Measurements from ENCODE around the gene CCL27.

Gene CCL27

GRCh38 chr9:34630402-34631154 is 31.9 kb downstream of the CCL27 start:
- peak overlapping the region; percentile 95 for H2BK12ac ChIP-seq (ENCODE audit: low read length)
- H2BK15ac ChIP-seq (ENCODE audit: low read length) = peak overlapping the region; percentile 69
- peak overlapping the region; percentile 76 for H2BK5ac ChIP-seq (ENCODE audit: low read length)
- H2AK5ac ChIP-seq (ENCODE audit: low read depth, low read length) = peak overlapping the region; percentile 87
- peaks cover 0 to 60% (median 18%) of the 10 kb centered on the region in 3 experiments for H3K27me3 ChIP-seq (ENCODE audit: control insufficient read depth in 3 of 3, insufficient read depth in 3 of 3, low read depth in 1 of 3, low read length in 3 of 3)
- H3K27ac ChIP-seq (replicated peaks; ENCODE audit: low read length) = no peak overlapping the region
- peak overlapping the region; percentile 82 for H3K18ac ChIP-seq (ENCODE audit: low read length)
- H4K91ac ChIP-seq (ENCODE audit: low read depth, low read length, poor library complexity) = peak overlapping the region; percentile 70
- no peak overlapping the region for H3K4me3 ChIP-seq (ENCODE audit: low read length in 2 of 2)
- no peak overlapping the region for H2AFZ ChIP-seq (ENCODE audit: low read length)
- no peak overlapping the region for H2BK120ac ChIP-seq (ENCODE audit: low read depth, low read length)
- peak overlapping the region; percentile 46 for H3K23ac ChIP-seq (ENCODE audit: low read depth, low read length, poor library complexity)
- peaks cover 7% of the 10 kb centered on the region for H3K79me1 ChIP-seq (ENCODE audit: low read depth, low read length)
- no peak overlapping the region for H3K4me2 ChIP-seq (ENCODE audit: insufficient read depth, low read length, poor library complexity, severe bottlenecking)
- peak overlapping the region; percentile 40 for H3K14ac ChIP-seq (ENCODE audit: low read length)
- WGBS, 2 donors (ENCODE audit: extremely low coverage in 2 of 2, insufficient read length in 2 of 2, insufficient replicate concordance in 1 of 2) = no CpG with 5 or more reads among the region's 5 CpGs
- H3K9ac ChIP-seq (ENCODE audit: low read depth, low read length, poor library complexity) = peak overlapping the region; percentile 50
- no peak overlapping the region for H4K8ac ChIP-seq (ENCODE audit: low read depth, low read length)
- H3K4me1 ChIP-seq (ENCODE audit: control insufficient read depth in 2 of 2, insufficient read depth in 1 of 2, low read depth in 1 of 2, low read length in 2 of 2) = peaks cover 6 to 45% of the 10 kb centered on the region in 2 donors
- H3K4ac ChIP-seq (ENCODE audit: low read length) = no peak overlapping the region
- DNase-seq (ENCODE audit: low spot score) = no peak
- H3K9me3 ChIP-seq (replicated peaks in 1 of 2; ENCODE audit: control insufficient read depth in 2 of 2, insufficient read depth in 1 of 2, low read depth in 1 of 2, low read length in 2 of 2) = no peaks in the 10 kb centered on the region
- H3K36me3 ChIP-seq (replicated peaks in 1 of 2; ENCODE audit: control insufficient read depth in 2 of 2, insufficient read depth in 2 of 2, low read length in 2 of 2) = peaks cover 7 to 10% of the 10 kb centered on the region in 2 donors

- Histone ChIP-seq H4K91ac (ENCODE audit: low read depth, low read length, poor library complexity) (no peak overlapping the region), H3K27me3 (ENCODE audit: control insufficient read depth in 3 of 3, insufficient read depth in 3 of 3, low read depth in 1 of 3, low read length in 3 of 3) (peaks cover 0 to 69% (median 18%) of the 10 kb centered on the region in 3 experiments), H3K4me3 (ENCODE audit: low read length in 2 of 2) (peak overlapping the region in 1 of 2 donors; percentile 89), H4K8ac (ENCODE audit: low read depth, low read length) (no peak overlapping the region), H2BK120ac (ENCODE audit: low read depth, low read length) (peak overlapping the region; percentile 56), H3K79me1 (ENCODE audit: low read depth, low read length) (peaks cover 5% of the 10 kb centered on the region), H3K36me3 (replicated peaks in 1 of 2; ENCODE audit: control insufficient read depth in 2 of 2, insufficient read depth in 2 of 2, low read length in 2 of 2) (peaks cover 0 to 2% of the 10 kb centered on the region in 2 donors), H3K14ac (ENCODE audit: low read length) (peak overlapping the region; percentile 17), H2AK5ac (ENCODE audit: low read depth, low read length) (peak overlapping the region; percentile 4), H2BK5ac (ENCODE audit: low read length) (no peak overlapping the region), H3K4me2 (ENCODE audit: insufficient read depth, low read length, poor library complexity, severe bottlenecking) (peak overlapping the region; percentile 88), H3K9ac (ENCODE audit: low read depth, low read length, poor library complexity) (peak overlapping the region; percentile 46), H3K27ac (replicated peaks; ENCODE audit: low read length) (no peak overlapping the region), H2BK12ac (ENCODE audit: low read length) (peak overlapping the region; percentile 25), H3K4me1 (ENCODE audit: control insufficient read depth in 2 of 2, insufficient read depth in 1 of 2, low read depth in 1 of 2, low read length in 2 of 2) (peaks cover 14 to 48% of the 10 kb centered on the region in 2 donors), H2AFZ (ENCODE audit: low read length) (no peak overlapping the region), H3K9me3 (replicated peaks in 1 of 2; ENCODE audit: control insufficient read depth in 2 of 2, insufficient read depth in 1 of 2, low read depth in 1 of 2, low read length in 2 of 2) (no peaks in the 10 kb centered on the region), H2BK15ac (ENCODE audit: low read length) (peak overlapping the region; percentile 86), H3K4ac (ENCODE audit: low read length) (peak overlapping the region; percentile 19), H3K23ac (ENCODE audit: low read depth, low read length, poor library complexity) (peak overlapping the region; percentile 32), H3K18ac (ENCODE audit: low read length) (peak overlapping the region; percentile 96)
- no CpG with 5 or more reads among the region's 5 CpGs for WGBS, 2 donors (ENCODE audit: extremely low coverage in 2 of 2, insufficient read length in 2 of 2, insufficient replicate concordance in 1 of 2)
- no peak for DNase-seq (ENCODE audit: low spot score)
Measured at GRCh38 chr9:34629491-34629808, 33.0 kb downstream of the CCL27 start.

DNA sequence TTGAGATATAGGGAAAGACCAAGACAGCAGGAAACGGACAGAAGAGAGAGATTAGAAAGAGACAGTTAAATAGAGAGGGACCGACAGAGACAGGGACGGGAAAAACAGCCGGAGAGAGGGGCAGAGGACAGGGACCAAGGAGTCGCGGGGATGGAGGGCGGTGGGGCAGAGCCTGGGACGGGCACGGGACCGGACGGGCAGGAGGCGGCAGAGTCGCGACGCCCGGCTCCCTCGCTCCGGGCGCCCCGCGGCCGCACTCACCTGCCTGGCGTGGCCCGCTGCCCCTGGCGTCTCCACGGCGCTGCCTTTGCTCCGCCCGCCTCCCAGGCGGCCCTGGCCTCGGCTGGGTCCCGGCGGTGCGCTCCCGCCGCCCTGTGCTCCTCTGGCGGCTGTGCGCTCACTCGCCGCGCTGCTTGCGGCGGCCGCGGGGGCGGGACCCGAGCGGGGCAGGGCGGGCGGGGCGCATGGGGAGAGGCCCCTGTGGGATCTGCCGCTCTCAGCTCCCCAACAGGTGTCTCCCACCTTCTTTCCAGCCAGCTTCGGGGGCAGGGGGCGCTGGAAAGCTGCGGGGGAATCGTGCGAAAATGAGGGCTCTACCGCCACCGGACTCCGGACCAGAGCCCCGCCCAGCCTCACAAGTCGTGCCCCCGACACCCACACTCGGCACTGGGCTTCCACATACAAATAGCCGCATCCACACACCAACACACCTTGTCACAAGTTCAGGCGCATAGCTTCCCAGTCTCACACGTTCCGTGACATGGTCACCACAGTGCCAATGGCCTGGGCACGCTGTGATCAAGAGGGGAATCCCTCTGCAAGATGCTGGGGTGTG is 33.6 kb downstream of the CCL27 start, which contains the start of gene ARID3C:
ARID3C (minus strand) TSS at position 411 of the 835 bp plus-strand sequence. CDS start 1,052 bp downstream, outside the sequence.
- Histone ChIP-seq H3K4me3 (ENCODE audit: low read length in 2 of 2) (peak within 1 kb of the TSS; percentile 22 to 89), H3K27me3 (ENCODE audit: control insufficient read depth in 3 of 3, insufficient read depth in 3 of 3, low read depth in 1 of 3, low read length in 3 of 3) (peaks cover 0 to 71% (median 18%) of the 10 kb centered on the region in 3 experiments), H4K91ac (ENCODE audit: low read depth, low read length, poor library complexity) (no peak within 1 kb of the TSS), H2AFZ (ENCODE audit: low read length) (peak within 1 kb of the TSS; percentile 71), H2BK12ac (ENCODE audit: low read length) (peak within 1 kb of the TSS; percentile 25), H2BK5ac (ENCODE audit: low read length) (peak within 1 kb of the TSS; percentile 50), H3K18ac (ENCODE audit: low read length) (peak within 1 kb of the TSS; percentile 96), H3K9me3 (replicated peaks in 1 of 2; ENCODE audit: control insufficient read depth in 2 of 2, insufficient read depth in 1 of 2, low read depth in 1 of 2, low read length in 2 of 2) (no peaks in the 10 kb centered on the region), H3K9ac (ENCODE audit: low read depth, low read length, poor library complexity) (peak within 1 kb of the TSS; percentile 91), H3K4me2 (ENCODE audit: insufficient read depth, low read length, poor library complexity, severe bottlenecking) (peak within 1 kb of the TSS; percentile 88), H3K79me1 (ENCODE audit: low read depth, low read length) (peaks cover 5% of the 10 kb centered on the region), H3K4me1 (ENCODE audit: control insufficient read depth in 2 of 2, insufficient read depth in 1 of 2, low read depth in 1 of 2, low read length in 2 of 2) (peaks cover 14 to 53% of the 10 kb centered on the region in 2 donors), H3K14ac (ENCODE audit: low read length) (peak within 1 kb of the TSS; percentile 17), H2AK5ac (ENCODE audit: low read depth, low read length) (peak within 1 kb of the TSS; percentile 72), H3K23ac (ENCODE audit: low read depth, low read length, poor library complexity) (peak within 1 kb of the TSS; percentile 32), H4K8ac (ENCODE audit: low read depth, low read length) (no peak within 1 kb of the TSS), H3K27ac (replicated peaks; ENCODE audit: low read length) (no peak within 1 kb of the TSS), H3K4ac (ENCODE audit: low read length) (peak within 1 kb of the TSS; percentile 19), H3K36me3 (replicated peaks in 1 of 2; ENCODE audit: control insufficient read depth in 2 of 2, insufficient read depth in 2 of 2, low read length in 2 of 2) (peaks cover 0 to 2% of the 10 kb centered on the region in 2 donors), H2BK15ac (ENCODE audit: low read length) (peak within 1 kb of the TSS; percentile 86), H2BK120ac (ENCODE audit: low read depth, low read length) (peak within 1 kb of the TSS; percentile 56)
- WGBS, 2 donors (ENCODE audit: extremely low coverage in 2 of 2, insufficient read length in 2 of 2, insufficient replicate concordance in 1 of 2) = no CpG with 5 or more reads among the region's 69 CpGs
- no peak for DNase-seq (ENCODE audit: low spot score)
